K562 (cell line): ENCODE data around the gene RIMBP3C. TPM values are rescaled to one million over a fixed set of nuclear protein-coding genes. Genes with fewer than 3 reads are reported as not detected.

Experiments
- BRD4 ChIP-seq: fragments of 200-600 bp; sonication (generic); IDR thresholded peaks from 2 replicates; pipeline ENCODE4 v1.6.1; 2017; ENCODE audit warnings: inconsistent platforms
- E2F3 ChIP-seq: fragments of 250-450 bp; sonication (Bioruptor Pico); IDR thresholded peaks from 2 replicates; pipeline ENCODE4 v1.4.0; 2020; ENCODE audit warnings: mild to moderate bottlenecking
- HIVEP1 ChIP-seq: fragments of 250-450 bp; sonication (Bioruptor Pico); IDR thresholded peaks from 2 replicates; pipeline ENCODE4 v1.4.0; 2020; ENCODE audit warnings: mild to moderate bottlenecking
- HNRNPLL ChIP-seq: fragments of 200-400 bp; formaldehyde crosslinking; IDR thresholded peaks from 2 replicates; pipeline ENCODE4 v1.6.1; 2017; ENCODE audit warnings: low read length, low read depth, mild to moderate bottlenecking; ENCODE audit not compliant: poor library complexity, severe bottlenecking
- MTF1 ChIP-seq: fragments of 250-450 bp; sonication (Bioruptor Pico); IDR thresholded peaks from 2 replicates; pipeline ENCODE4 v1.9.0; 2021; ENCODE audit warnings: moderate library complexity, mild to moderate bottlenecking, inconsistent platforms, borderline replicate concordance
- MYNN ChIP-seq, 2 experiments: sonication (generic); formaldehyde crosslinking in 1 of 2; IDR thresholded peaks; 2 replicates each; pipeline versions ENCODE4 v1.5.0 to v1.6.1; 2016 to 2020; ENCODE audit warnings: antibody characterized with exemption in 1 of 2, missing genetic modification reagents in 1 of 2
- NR4A1 ChIP-seq, 2 experiments: fragments of 250-450 bp in 1 of 2; fragments of 450-650 bp in 1 of 2; sonication (Bioruptor Pico) in 1 of 2; IDR thresholded peaks; 2 replicates each; pipeline versions ENCODE4 v1.4.0 to v1.6.1; 2016 to 2020; ENCODE audit warnings: mild to moderate bottlenecking in 2 of 2, missing compliant biosample characterization in 1 of 2, missing genetic modification characterization in 1 of 2, moderate library complexity in 1 of 2
- PPARD ChIP-seq: fragments of 250-450 bp; sonication (Bioruptor Pico); IDR thresholded peaks from 2 replicates; pipeline ENCODE4 v1.8.0; 2022; ENCODE audit warnings: inconsistent platforms, mild to moderate bottlenecking, moderate library complexity
- RBBP5 ChIP-seq: fragments of 200-600 bp; sonication (generic); IDR thresholded peaks from 2 replicates; pipeline ENCODE4 v1.6.1; 2012; ENCODE audit warnings: borderline replicate concordance, mild to moderate bottlenecking, low read length, control low read depth, inconsistent platforms; ENCODE audit not compliant: insufficient read depth, poor library complexity, severe bottlenecking
- ZNF561 ChIP-seq: fragments of 450-650 bp; formaldehyde crosslinking; conservative IDR thresholded peaks from 2 replicates; pipeline ENCODE4 v1.4.0; 2020; ENCODE audit warnings: mild to moderate bottlenecking, moderate library complexity
- ZNF77 ChIP-seq: fragments of 250-450 bp; sonication (Bioruptor Pico); IDR thresholded peaks from 2 replicates; pipeline ENCODE4 v1.5.0; 2020
- polyA plus RNA-seq, 8 experiments: library from polyadenylated mRNA; depleted of rRNA in 4 of 8; stranded (reverse) in 5 of 8; unstranded in 3 of 8; fragments of >200 nt; fragmentation: Nextera tagmentation in 2 of 8; fragmentation: Illumina TruSeq in 1 of 8; extraction: Ambion mirVana in 2 of 8; extraction: Trizol in 1 of 8; gene quantifications; 2 replicates each; pipeline versions ENCODE4 v1.2.1 to v1.2.3, GENCODE V29; 2011 to 2014; ENCODE audit warnings: inconsistent platforms in 1 of 8, missing spikeins in 1 of 8
- total RNA-seq, 7 experiments: library from RNA; depleted of rRNA in 6 of 7; stranded (reverse); fragments of >200 nt in 6 of 7; fragmentation: Illumina TruSeq in 2 of 7; extraction: Trizol in 2 of 7; gene quantifications; 2 replicates each; pipeline versions ENCODE4 v1.2.1 to v1.2.3, GENCODE V29; 2011 to 2021; ENCODE audit warnings: low replicate concordance in 1 of 7
- TF ChIP-seq, protein P1 (sequence below): sonication (generic); formaldehyde crosslinking; IDR thresholded peaks from 2 replicates; pipeline ENCODE4 v1.8.1; 2023; ENCODE audit warnings: mild to moderate bottlenecking, missing genetic modification reagents
- TF ChIP-seq, protein P2 (sequence below): sonication (generic); formaldehyde crosslinking; IDR thresholded peaks from 2 replicates; pipeline ENCODE4 v1.5.0; 2020; ENCODE audit warnings: missing genetic modification reagents
- TF ChIP-seq, protein P3 (sequence below): fragments of 250-450 bp; sonication (Bioruptor Pico); IDR thresholded peaks from 2 replicates; pipeline ENCODE4 v1.8.0; 2022; ENCODE audit warnings: inconsistent platforms, mild to moderate bottlenecking, moderate library complexity, borderline replicate concordance
- TF ChIP-seq, protein P4 (sequence below): fragments of 450-650 bp; IDR thresholded peaks from 2 replicates; pipeline ENCODE4 v1.6.1; 2016; ENCODE audit warnings: borderline replicate concordance
- TF ChIP-seq, protein P5 (sequence below): fragments of 200-400 bp; formaldehyde crosslinking; IDR thresholded peaks from 2 replicates; pipeline ENCODE4 v1.6.1; 2017; ENCODE audit warnings: mild to moderate bottlenecking, low read depth, low read length, moderate library complexity

Gene RIMBP3C
- total and polyA plus RNA-seq, 9 of the 15 experiments (the other 6 are each of a cell fraction or from before 2014, with no cell fraction given), result 0.09 to 0.98 (median 0.17) TPM; not detected in 2

DNA sequence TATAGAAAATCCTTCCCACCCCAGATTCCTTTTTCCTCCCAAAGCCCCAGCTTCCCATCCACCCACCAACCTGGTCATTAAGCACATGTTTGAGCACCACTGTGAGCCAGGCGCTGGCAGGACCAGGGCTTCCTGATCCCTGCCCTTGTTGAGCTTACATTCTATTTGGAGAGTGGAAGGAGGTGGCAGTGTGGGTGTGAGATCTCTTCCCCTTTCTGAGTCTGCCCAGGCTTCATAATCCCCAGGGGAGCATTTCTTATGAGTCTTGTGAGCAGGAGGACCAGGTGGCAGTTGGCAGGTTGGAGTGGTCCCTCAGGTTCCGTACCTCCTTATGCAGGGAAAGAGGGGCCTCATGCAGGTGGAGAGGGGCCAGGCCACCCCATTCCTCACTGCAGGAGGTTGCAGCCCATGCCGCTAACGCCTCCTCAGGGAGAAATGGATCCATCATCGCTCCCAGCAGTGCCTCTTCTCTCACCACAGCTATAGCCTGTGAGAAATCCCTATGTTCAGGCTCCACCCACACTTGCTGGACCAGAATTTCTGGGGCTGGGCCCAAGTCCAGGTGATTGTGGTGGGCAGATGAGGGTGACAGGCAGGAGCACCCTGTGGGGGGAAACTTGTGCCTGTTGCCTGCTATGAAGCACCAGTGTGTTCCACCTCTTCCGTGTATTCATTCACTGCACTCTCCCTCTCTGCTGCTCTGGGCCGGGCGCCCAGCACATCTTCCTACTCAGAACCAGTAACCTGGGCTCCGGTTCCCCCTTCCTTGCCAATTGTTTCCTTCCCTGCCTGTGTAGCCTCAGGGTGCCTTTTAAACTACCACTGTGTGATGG lies 39.8 kb upstream of the RIMBP3C start (continued):
- TF ChIP-seq ZNF561 (CRISPR knock-in tag) (0 out of 2 replicates have a peak, but pooled peaks have one; percentile 47), BRD4 (no peak), ZNF77 (CRISPR knock-in tag) (no peak), MTF1 (CRISPR knock-in tag) (peak; percentile 56; the same call in 1 of the 2 replicates), MYNN (IDR thresholded peaks at IDR 0.05) (no peak), MYNN (CRISPR knock-in tag; IDR thresholded peaks at IDR 0.05) (0 out of 2 replicates have a peak, but pooled peaks have one; percentile 62), HIVEP1 (0 out of 2 replicates have a peak, but pooled peaks have one; percentile 31), RBBP5 (no peak), PPARD (peak; percentile 49; the same call in 1 of the 2 replicates), HNRNPLL (peak; percentile 24), E2F3 (CRISPR knock-in tag) (0 out of 2 replicates have a peak, but pooled peaks have one; percentile 32), NR4A1 (CRISPR knock-in tag; IDR thresholded peaks at IDR 0.05) (peak; percentile 87; the same call in 1 of the 2 replicates), NR4A1 (tag; IDR thresholded peaks at IDR 0.05) (no peak)
- TF ChIP-seq, protein P1, sequence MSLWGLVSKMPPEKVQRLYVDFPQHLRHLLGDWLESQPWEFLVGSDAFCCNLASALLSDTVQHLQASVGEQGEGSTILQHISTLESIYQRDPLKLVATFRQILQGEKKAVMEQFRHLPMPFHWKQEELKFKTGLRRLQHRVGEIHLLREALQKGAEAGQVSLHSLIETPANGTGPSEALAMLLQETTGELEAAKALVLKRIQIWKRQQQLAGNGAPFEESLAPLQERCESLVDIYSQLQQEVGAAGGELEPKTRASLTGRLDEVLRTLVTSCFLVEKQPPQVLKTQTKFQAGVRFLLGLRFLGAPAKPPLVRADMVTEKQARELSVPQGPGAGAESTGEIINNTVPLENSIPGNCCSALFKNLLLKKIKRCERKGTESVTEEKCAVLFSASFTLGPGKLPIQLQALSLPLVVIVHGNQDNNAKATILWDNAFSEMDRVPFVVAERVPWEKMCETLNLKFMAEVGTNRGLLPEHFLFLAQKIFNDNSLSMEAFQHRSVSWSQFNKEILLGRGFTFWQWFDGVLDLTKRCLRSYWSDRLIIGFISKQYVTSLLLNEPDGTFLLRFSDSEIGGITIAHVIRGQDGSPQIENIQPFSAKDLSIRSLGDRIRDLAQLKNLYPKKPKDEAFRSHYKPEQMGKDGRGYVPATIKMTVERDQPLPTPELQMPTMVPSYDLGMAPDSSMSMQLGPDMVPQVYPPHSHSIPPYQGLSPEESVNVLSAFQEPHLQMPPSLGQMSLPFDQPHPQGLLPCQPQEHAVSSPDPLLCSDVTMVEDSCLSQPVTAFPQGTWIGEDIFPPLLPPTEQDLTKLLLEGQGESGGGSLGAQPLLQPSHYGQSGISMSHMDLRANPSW (CRISPR knock-in tag), result peak; percentile 21
- TF ChIP-seq, protein P2, sequence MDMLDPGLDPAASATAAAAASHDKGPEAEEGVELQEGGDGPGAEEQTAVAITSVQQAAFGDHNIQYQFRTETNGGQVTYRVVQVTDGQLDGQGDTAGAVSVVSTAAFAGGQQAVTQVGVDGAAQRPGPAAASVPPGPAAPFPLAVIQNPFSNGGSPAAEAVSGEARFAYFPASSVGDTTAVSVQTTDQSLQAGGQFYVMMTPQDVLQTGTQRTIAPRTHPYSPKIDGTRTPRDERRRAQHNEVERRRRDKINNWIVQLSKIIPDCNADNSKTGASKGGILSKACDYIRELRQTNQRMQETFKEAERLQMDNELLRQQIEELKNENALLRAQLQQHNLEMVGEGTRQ (CRISPR knock-in tag), result peak; percentile 14; the same call in 1 of the 2 replicates
- TF ChIP-seq, protein P3, sequence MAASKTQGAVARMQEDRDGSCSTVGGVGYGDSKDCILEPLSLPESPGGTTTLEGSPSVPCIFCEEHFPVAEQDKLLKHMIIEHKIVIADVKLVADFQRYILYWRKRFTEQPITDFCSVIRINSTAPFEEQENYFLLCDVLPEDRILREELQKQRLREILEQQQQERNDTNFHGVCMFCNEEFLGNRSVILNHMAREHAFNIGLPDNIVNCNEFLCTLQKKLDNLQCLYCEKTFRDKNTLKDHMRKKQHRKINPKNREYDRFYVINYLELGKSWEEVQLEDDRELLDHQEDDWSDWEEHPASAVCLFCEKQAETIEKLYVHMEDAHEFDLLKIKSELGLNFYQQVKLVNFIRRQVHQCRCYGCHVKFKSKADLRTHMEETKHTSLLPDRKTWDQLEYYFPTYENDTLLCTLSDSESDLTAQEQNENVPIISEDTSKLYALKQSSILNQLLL (CRISPR knock-in tag), result peak; percentile 62; the same call in 1 of the 2 replicates
- TF ChIP-seq, protein P4, sequence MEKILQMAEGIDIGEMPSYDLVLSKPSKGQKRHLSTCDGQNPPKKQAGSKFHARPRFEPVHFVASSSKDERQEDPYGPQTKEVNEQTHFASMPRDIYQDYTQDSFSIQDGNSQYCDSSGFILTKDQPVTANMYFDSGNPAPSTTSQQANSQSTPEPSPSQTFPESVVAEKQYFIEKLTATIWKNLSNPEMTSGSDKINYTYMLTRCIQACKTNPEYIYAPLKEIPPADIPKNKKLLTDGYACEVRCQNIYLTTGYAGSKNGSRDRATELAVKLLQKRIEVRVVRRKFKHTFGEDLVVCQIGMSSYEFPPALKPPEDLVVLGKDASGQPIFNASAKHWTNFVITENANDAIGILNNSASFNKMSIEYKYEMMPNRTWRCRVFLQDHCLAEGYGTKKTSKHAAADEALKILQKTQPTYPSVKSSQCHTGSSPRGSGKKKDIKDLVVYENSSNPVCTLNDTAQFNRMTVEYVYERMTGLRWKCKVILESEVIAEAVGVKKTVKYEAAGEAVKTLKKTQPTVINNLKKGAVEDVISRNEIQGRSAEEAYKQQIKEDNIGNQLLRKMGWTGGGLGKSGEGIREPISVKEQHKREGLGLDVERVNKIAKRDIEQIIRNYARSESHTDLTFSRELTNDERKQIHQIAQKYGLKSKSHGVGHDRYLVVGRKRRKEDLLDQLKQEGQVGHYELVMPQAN, result no peak
- TF ChIP-seq, protein P5, sequence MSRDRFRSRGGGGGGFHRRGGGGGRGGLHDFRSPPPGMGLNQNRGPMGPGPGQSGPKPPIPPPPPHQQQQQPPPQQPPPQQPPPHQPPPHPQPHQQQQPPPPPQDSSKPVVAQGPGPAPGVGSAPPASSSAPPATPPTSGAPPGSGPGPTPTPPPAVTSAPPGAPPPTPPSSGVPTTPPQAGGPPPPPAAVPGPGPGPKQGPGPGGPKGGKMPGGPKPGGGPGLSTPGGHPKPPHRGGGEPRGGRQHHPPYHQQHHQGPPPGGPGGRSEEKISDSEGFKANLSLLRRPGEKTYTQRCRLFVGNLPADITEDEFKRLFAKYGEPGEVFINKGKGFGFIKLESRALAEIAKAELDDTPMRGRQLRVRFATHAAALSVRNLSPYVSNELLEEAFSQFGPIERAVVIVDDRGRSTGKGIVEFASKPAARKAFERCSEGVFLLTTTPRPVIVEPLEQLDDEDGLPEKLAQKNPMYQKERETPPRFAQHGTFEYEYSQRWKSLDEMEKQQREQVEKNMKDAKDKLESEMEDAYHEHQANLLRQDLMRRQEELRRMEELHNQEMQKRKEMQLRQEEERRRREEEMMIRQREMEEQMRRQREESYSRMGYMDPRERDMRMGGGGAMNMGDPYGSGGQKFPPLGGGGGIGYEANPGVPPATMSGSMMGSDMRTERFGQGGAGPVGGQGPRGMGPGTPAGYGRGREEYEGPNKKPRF, result no peak
